Measurements from ENCODE around the gene FILIP1L.

GRCh38 chr3:99805160-99805559 lies 309.1 kb downstream of the FILIP1L start:
- TF ChIP-seq GATA3 (IDR thresholded peaks at IDR 0.05; ENCODE audit: low read depth, low read length), result no peak
- TF ChIP-seq GATA2 (IDR thresholded peaks at IDR 0.05; ENCODE audit: low read depth, low read length), result no peak

Measured in SH-SY5Y (cell line).